ENCODE measurements around the gene LEFTY1.

- no peak for TF ChIP-seq POLR2AphosphoS5 (IDR thresholded peaks at IDR 0.05; ENCODE audit: low read depth, low read length)
- no peak for TF ChIP-seq POLR2A (IDR thresholded peaks at IDR 0.05; ENCODE audit: low read depth, low read length)
- no peak for TF ChIP-seq TAF1 (IDR thresholded peaks at IDR 0.05; ENCODE audit: borderline replicate concordance, low read depth, low read length)
Observed at GRCh38 chr1:225885336-225885735, 3.6 kb downstream of the LEFTY1 start.

Measured in GM12892 (cell line).